Karpas-422 (cell line): ENCODE measurements around the gene GFPT2. TPM values are rescaled to one million over a fixed set of nuclear protein-coding genes. Genes with fewer than 3 reads are reported as not detected.

Experiments used
- DNase-seq: peaks from one replicate; pipeline ENCODE4 v3.0.0-alpha.2; 2015
- H2AFZ ChIP-seq: fragments of 200-600 bp; sonication (generic); 2 replicates; pipeline ENCODE4 v1.6.1; 2014; ENCODE audit warnings: antibody characterized with exemption, low read length, mixed read lengths
- H3K27ac ChIP-seq: fragments of 200-600 bp; sonication (generic); 2 replicates; pipeline ENCODE4 v1.5.1; 2014; ENCODE audit warnings: mild to moderate bottlenecking, low read length, moderate library complexity
- H3K27me3 ChIP-seq: fragments of 200-600 bp; sonication (generic); 2 replicates; pipeline ENCODE4 v1.6.1; 2014; ENCODE audit warnings: low read length, mixed read lengths
- H3K36me3 ChIP-seq: fragments of 200-600 bp; sonication (generic); 2 replicates; pipeline ENCODE4 v1.6.1; 2014; ENCODE audit warnings: low read length, mixed read lengths; ENCODE audit not compliant: insufficient read depth
- H3K4me1 ChIP-seq: fragments of 200-600 bp; sonication (generic); 2 replicates; pipeline ENCODE4 v1.6.1; 2014; ENCODE audit warnings: mild to moderate bottlenecking, low read length, mixed read lengths
- H3K4me2 ChIP-seq: fragments of 200-600 bp; sonication (generic); 2 replicates; pipeline ENCODE4 v1.6.1; 2014; ENCODE audit warnings: low read length, low read depth, mild to moderate bottlenecking; ENCODE audit not compliant: poor library complexity, severe bottlenecking
- H3K4me3 ChIP-seq: fragments of 200-600 bp; sonication (generic); 2 replicates; pipeline ENCODE4 v1.5.1; 2014; ENCODE audit warnings: mild to moderate bottlenecking, antibody characterized with exemption, low read length, mixed read lengths
- H3K79me2 ChIP-seq: fragments of 200-600 bp; sonication (generic); 2 replicates; pipeline ENCODE4 v1.6.1; 2014; ENCODE audit warnings: mild to moderate bottlenecking, low read length, mixed read lengths
- H3K9ac ChIP-seq: fragments of 200-600 bp; sonication (generic); 2 replicates; pipeline ENCODE4 v1.6.0; 2014; ENCODE audit warnings: low read length
- H3K9me2 ChIP-seq: fragments of 200-600 bp; sonication (generic), shearing (Covaris generic); replicated peaks from 2 replicates; pipeline ENCODE4 v1.6.0; 2014; ENCODE audit warnings: mild to moderate bottlenecking, low read length, moderate library complexity; ENCODE audit not compliant: insufficient read depth
- H3K9me3 ChIP-seq: fragments of 300-700, 200-600 bp; sonication (generic); 2 replicates; pipeline ENCODE4 v1.6.1; 2014; ENCODE audit warnings: low read length, mixed read lengths
- H4K20me1 ChIP-seq: fragments of 200-600 bp; sonication (generic); 2 replicates; pipeline ENCODE4 v1.6.1; 2014; ENCODE audit warnings: mild to moderate bottlenecking, antibody characterized with exemption, low read length, low read depth; ENCODE audit not compliant: insufficient read depth
- total RNA-seq: library from RNA; depleted of rRNA; stranded (reverse); fragments of >200 nt; shearing (Covaris generic); gene quantifications from 2 replicates; pipeline ENCODE4 v1.2.3, GENCODE V29; 2014; ENCODE audit warnings: low replicate concordance

Gene GFPT2
- total RNA-seq, 1 experiment from 2014 or later = 11.7 TPM

- Histone ChIP-seq H2AFZ (no peak overlapping the region), H3K4me2 (no peak overlapping the region)
Measured at GRCh38 chr5:180297587-180298282, 55.4 kb downstream of the GFPT2 start.

GRCh38 chr5:180296771-180297170, 56.4 kb downstream of the GFPT2 start:
- Histone ChIP-seq H3K27me3 (no peaks in the 10 kb centered on the region), H3K9me2 (no peaks in the 10 kb centered on the region), H3K36me3 (no peaks in the 10 kb centered on the region), H2AFZ (no peak overlapping the region), H3K4me1 (peaks cover 12% of the 10 kb centered on the region), H3K9ac (no peak overlapping the region), H3K4me3 (no peak overlapping the region), H3K27ac (no peak overlapping the region), H3K9me3 (no peaks in the 10 kb centered on the region), H4K20me1 (no peaks in the 10 kb centered on the region), H3K4me2 (no peak overlapping the region), H3K79me2 (peaks cover 11% of the 10 kb centered on the region; the same call in 1 of the 2 replicates)
- DNase-seq = peak; percentile 75

More at GRCh38 chr5:180297587-180298282, 55.4 kb downstream of the GFPT2 start:
- H3K36me3 ChIP-seq = no peaks in the 10 kb centered on the region
- H3K27ac ChIP-seq = no peak overlapping the region
- peaks cover 5% of the 10 kb centered on the region; the same call in 1 of the 2 replicates for H3K79me2 ChIP-seq
- H3K4me3 ChIP-seq = no peak overlapping the region
- H3K4me1 ChIP-seq = peaks cover 12% of the 10 kb centered on the region
- H3K27me3 ChIP-seq = no peaks in the 10 kb centered on the region
- DNase-seq = no peak
- H3K9ac ChIP-seq = no peak overlapping the region
- no peaks in the 10 kb centered on the region for H3K9me2 ChIP-seq
- no peaks in the 10 kb centered on the region for H3K9me3 ChIP-seq
- no peaks in the 10 kb centered on the region for H4K20me1 ChIP-seq

GRCh38 chr5:180294913-180295555, 58.1 kb downstream of the GFPT2 start:
- Histone ChIP-seq H4K20me1 (no peaks in the 10 kb centered on the region), H2AFZ (no peak overlapping the region), H3K27ac (no peak overlapping the region), H3K79me2 (peaks cover 25% of the 10 kb centered on the region), H3K4me3 (no peak overlapping the region), H3K4me1 (peaks cover 22% of the 10 kb centered on the region), H3K9me3 (no peaks in the 10 kb centered on the region), H3K27me3 (no peaks in the 10 kb centered on the region), H3K4me2 (no peak overlapping the region), H3K36me3 (no peaks in the 10 kb centered on the region), H3K9me2 (no peaks in the 10 kb centered on the region), H3K9ac (no peak overlapping the region)
- peak; percentile 47 for DNase-seq

GRCh38 chr5:180294411-180294810, 58.7 kb downstream of the GFPT2 start:
- no peak overlapping the region for H3K9ac ChIP-seq
- 0 out of 2 replicates have a peak, but pooled peaks cover 2% of the 10 kb centered on the region for H3K36me3 ChIP-seq
- no peak overlapping the region for H3K4me2 ChIP-seq
- H2AFZ ChIP-seq = no peak overlapping the region
- H3K4me3 ChIP-seq = no peak overlapping the region
- peaks cover 31% of the 10 kb centered on the region for H3K79me2 ChIP-seq
- H3K9me3 ChIP-seq = no peaks in the 10 kb centered on the region
- no peak overlapping the region for H3K27ac ChIP-seq
- no peaks in the 10 kb centered on the region for H4K20me1 ChIP-seq
- H3K4me1 ChIP-seq = peaks cover 23% of the 10 kb centered on the region
- DNase-seq = no peak
- H3K27me3 ChIP-seq = no peaks in the 10 kb centered on the region
- no peaks in the 10 kb centered on the region for H3K9me2 ChIP-seq

- Histone ChIP-seq H3K9me3 (peaks cover 3% of the 10 kb centered on the region; the same call in 1 of the 2 replicates), H4K20me1 (no peaks in the 10 kb centered on the region), H3K27me3 (no peaks in the 10 kb centered on the region), H2AFZ (peak within 1 kb of the TSS; percentile 84), H3K9ac (peak within 1 kb of the TSS; percentile 95), H3K79me2 (peaks cover 53% of the 10 kb centered on the region), H3K27ac (peak within 1 kb of the TSS; percentile 70), H3K4me2 (peak within 1 kb of the TSS; percentile 93), H3K4me1 (peaks cover 23% of the 10 kb centered on the region), H3K36me3 (peaks cover 17% of the 10 kb centered on the region; the same call in 1 of the 2 replicates), H3K4me3 (peak within 1 kb of the TSS; percentile 88), H3K9me2 (no peaks in the 10 kb centered on the region)
- DNase-seq = peak; percentile 95
Measured at GRCh38 chr5:180291943-180292831, 60.9 kb downstream of the GFPT2 start, which contains the start of gene MAPK9. TSS of gene MAPK9 (minus strand) at chr5:180292083. CDS start at chr5:180280561, 11,522 bp downstream.

GRCh38 chr5:180291234-180291940, 61.7 kb downstream of the GFPT2 start:
- Histone ChIP-seq H3K27ac (no peak overlapping the region), H3K79me2 (peaks cover 61% of the 10 kb centered on the region), H3K9ac (peak overlapping the region; percentile 86), H3K4me1 (peaks cover 22% of the 10 kb centered on the region), H3K9me2 (no peaks in the 10 kb centered on the region), H3K9me3 (peaks cover 3% of the 10 kb centered on the region; the same call in 1 of the 2 replicates), H2AFZ (no peak overlapping the region), H3K4me3 (peak overlapping the region; percentile 85), H4K20me1 (no peaks in the 10 kb centered on the region), H3K36me3 (peaks cover 25% of the 10 kb centered on the region), H3K4me2 (peak overlapping the region; percentile 85), H3K27me3 (no peaks in the 10 kb centered on the region)
- DNase-seq = no peak

- Histone ChIP-seq H3K4me3 (peak overlapping the region; percentile 85), H3K36me3 (peaks cover 27% of the 10 kb centered on the region)
Measured at GRCh38 chr5:180290568-180291233, 62.4 kb downstream of the GFPT2 start.

More at GRCh38 chr5:180290568-180291233, 62.4 kb downstream of the GFPT2 start:
- Histone ChIP-seq H3K79me2 (peaks cover 63% of the 10 kb centered on the region), H3K4me2 (peak overlapping the region; percentile 85), H2AFZ (no peak overlapping the region), H3K4me1 (peaks cover 16% of the 10 kb centered on the region), H3K9ac (peak overlapping the region; percentile 86), H3K27ac (no peak overlapping the region), H3K9me2 (no peaks in the 10 kb centered on the region), H3K27me3 (no peaks in the 10 kb centered on the region), H4K20me1 (no peaks in the 10 kb centered on the region), H3K9me3 (peaks cover 3% of the 10 kb centered on the region; the same call in 1 of the 2 replicates)
- DNase-seq = no peak
